Measurements from ENCODE around the gene DPP6. TPM values are rescaled to one million over a fixed set of nuclear protein-coding genes. Genes with fewer than 3 reads are reported as not detected.

DPP6 gene
- total RNA-seq, 1 donor from 2014 or later = not detected

DNA sequence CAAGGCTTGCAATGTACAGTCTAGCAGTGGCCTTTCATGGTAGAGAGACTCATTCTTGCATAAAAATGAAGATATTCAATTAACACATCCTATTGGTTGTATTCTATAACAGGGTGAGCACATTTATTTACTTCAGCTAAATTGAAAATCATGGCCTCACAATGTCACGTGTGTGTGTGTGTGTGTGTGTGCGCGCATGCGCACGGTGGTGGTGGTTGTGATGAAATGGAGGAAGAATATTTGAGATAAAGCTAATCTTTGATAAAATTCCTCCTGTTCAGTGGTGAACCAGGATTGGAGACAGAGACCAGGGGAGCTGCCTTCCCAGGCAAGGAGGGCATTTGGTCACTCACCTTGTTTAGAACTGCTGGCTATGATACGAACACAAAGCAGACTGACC is 199.8 kb downstream of the DPP6 start:
- intact Hi-C loops (cut with DNase I) = no loop called here
- H3K27me3 ChIP-seq = no peaks in the 10 kb centered on the region
- no peak for DNase-seq (ENCODE audit: low spot score in 2 of 2)
- H3K4me3 ChIP-seq = no peak overlapping the region
- TF ChIP-seq, protein P1, sequence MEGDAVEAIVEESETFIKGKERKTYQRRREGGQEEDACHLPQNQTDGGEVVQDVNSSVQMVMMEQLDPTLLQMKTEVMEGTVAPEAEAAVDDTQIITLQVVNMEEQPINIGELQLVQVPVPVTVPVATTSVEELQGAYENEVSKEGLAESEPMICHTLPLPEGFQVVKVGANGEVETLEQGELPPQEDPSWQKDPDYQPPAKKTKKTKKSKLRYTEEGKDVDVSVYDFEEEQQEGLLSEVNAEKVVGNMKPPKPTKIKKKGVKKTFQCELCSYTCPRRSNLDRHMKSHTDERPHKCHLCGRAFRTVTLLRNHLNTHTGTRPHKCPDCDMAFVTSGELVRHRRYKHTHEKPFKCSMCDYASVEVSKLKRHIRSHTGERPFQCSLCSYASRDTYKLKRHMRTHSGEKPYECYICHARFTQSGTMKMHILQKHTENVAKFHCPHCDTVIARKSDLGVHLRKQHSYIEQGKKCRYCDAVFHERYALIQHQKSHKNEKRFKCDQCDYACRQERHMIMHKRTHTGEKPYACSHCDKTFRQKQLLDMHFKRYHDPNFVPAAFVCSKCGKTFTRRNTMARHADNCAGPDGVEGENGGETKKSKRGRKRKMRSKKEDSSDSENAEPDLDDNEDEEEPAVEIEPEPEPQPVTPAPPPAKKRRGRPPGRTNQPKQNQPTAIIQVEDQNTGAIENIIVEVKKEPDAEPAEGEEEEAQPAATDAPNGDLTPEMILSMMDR (IDR thresholded peaks at IDR 0.05) = no peak
- no peak overlapping the region for H3K27ac ChIP-seq
- H3K9me3 ChIP-seq = no peaks in the 10 kb centered on the region
- no peaks in the 10 kb centered on the region for H3K36me3 ChIP-seq
- H3K4me1 ChIP-seq = no peaks in the 10 kb centered on the region

DNA sequence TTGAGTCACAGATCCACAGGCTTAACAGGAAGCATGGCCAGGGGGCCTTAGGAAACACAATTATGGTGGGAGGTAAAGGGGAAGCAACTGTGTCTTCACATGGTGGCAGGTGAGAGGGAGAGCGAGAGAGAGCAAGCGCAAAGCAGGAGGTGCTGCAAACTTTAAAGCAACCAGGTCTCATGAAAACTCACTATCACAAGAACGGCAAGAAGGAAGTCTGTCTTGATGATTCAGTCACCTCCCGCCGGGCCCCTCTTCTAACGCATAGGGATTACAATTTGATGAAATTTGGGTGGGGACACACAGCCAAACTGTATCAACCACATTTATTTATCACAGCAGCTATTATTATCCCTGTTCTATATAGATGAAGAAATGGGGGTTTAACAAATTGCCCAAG is 201.6 kb downstream of the DPP6 start:
- Histone ChIP-seq H3K4me3 (no peak overlapping the region), H3K4me1 (no peaks in the 10 kb centered on the region), H3K27ac (no peak overlapping the region), H3K36me3 (no peaks in the 10 kb centered on the region), H3K27me3 (no peaks in the 10 kb centered on the region), H3K9me3 (no peaks in the 10 kb centered on the region)
- TF ChIP-seq, protein P1 (IDR thresholded peaks at IDR 0.05) = no peak
- DNase-seq (ENCODE audit: low spot score in 2 of 2) = no peak
- intact Hi-C loops (cut with DNase I) = no loop called here

DNA sequence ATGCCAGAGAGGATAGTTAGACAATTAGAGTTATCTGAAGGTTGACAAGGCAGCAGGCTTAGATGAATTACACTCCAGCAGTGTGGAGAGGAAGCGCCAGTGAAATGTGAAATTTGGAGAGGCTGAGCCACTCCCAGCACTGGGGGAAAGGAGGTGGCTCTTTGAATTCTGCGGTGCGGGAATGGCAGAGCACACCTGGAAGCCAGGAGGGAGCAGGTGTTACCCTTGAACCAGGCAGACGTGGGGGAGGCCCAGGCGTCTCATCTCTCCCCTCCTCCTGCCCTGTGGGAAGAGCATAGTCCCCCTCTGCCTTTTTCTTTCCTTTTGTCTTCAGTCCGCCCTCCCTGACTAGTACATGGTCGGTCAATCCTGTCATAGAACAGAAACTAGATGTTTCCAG is 203.1 kb downstream of the DPP6 start:
- no peak overlapping the region for H3K27ac ChIP-seq
- H3K9me3 ChIP-seq = no peaks in the 10 kb centered on the region
- H3K4me3 ChIP-seq = no peak overlapping the region
- no peak for DNase-seq (ENCODE audit: low spot score in 2 of 2)
- intact Hi-C loops (cut with DNase I) = no loop called here
- TF ChIP-seq, protein P1 (IDR thresholded peaks at IDR 0.05) = no peak
- H3K27me3 ChIP-seq = no peaks in the 10 kb centered on the region
- H3K36me3 ChIP-seq = no peaks in the 10 kb centered on the region
- no peaks in the 10 kb centered on the region for H3K4me1 ChIP-seq

DNA sequence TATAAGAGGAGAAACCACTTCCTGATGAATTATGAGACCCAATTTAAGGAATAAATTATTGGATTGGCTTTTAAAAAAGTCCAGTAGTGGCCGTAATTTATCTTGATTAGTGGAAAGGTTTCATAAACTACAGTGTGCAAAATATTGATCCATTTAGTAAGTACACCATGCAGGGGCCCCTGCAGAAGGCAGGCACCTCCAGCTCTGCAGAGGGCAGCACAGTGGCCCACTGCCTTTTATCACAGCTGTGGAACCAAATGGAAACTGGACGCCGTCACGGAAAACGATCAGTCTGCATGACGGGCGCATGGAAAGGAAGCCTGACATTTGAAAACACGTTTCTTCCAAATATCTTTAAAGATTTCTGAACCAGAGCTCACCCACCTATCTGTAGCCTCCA is 204.0 kb downstream of the DPP6 start:
- Histone ChIP-seq H3K9me3 (no peaks in the 10 kb centered on the region), H3K27ac (no peak overlapping the region), H3K36me3 (no peaks in the 10 kb centered on the region), H3K4me1 (no peaks in the 10 kb centered on the region), H3K27me3 (no peaks in the 10 kb centered on the region), H3K4me3 (no peak overlapping the region)
- TF ChIP-seq, protein P1 (IDR thresholded peaks at IDR 0.05) = no peak
- intact Hi-C loops (cut with DNase I) = no loop called here
- DNase-seq (ENCODE audit: low spot score in 2 of 2) = no peak

DNA sequence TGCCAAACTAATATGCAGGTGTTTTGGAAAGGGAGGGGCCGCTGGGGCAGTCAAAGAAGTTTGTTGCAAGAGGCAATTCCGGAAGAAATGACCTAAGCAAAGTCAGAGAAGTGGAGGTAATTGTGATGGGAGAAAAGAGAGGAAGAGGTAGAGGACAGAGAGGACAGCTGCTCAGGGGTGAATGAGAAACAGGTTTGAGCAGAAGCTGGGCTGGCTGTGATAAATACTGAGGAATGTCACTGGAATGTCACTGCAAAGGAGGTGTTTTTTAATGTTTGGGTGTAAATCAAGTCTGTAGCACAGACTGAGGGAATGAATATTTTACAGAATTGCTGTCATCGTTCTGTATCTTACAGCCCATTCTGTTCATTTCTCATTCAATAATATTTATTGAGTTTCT is 207.2 kb downstream of the DPP6 start:
- no peak overlapping the region for H3K27ac ChIP-seq
- no peak for DNase-seq (ENCODE audit: low spot score in 2 of 2)
- no peaks in the 10 kb centered on the region for H3K9me3 ChIP-seq
- intact Hi-C loops (cut with DNase I) = no loop called here
- H3K4me3 ChIP-seq = no peak overlapping the region
- no peaks in the 10 kb centered on the region for H3K36me3 ChIP-seq
- H3K27me3 ChIP-seq = no peaks in the 10 kb centered on the region
- TF ChIP-seq, protein P1 (IDR thresholded peaks at IDR 0.05) = no peak
- no peaks in the 10 kb centered on the region for H3K4me1 ChIP-seq

DNA sequence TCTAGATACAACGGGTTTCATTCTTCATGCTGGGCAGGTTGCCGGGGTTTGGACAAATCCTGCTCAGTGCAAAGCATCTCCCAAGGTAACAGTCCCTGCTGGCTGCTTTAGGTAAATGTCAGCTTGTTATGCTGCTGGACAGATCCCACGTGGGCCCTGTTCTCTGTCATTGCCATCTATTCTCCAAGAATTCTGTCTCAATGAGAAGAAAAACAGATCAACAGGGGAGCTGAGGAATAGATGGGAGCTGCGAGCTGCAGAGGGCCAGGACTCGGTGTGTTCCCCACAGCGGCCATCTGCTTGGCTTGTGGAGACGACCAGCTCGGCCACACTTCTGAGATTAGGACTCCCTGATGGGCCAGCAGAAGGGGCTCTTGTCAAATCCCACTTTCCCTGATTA is 235.2 kb downstream of the DPP6 start:
- Histone ChIP-seq H3K27me3 (no peaks in the 10 kb centered on the region), H3K36me3 (no peaks in the 10 kb centered on the region), H3K4me1 (no peaks in the 10 kb centered on the region), H3K9me3 (no peaks in the 10 kb centered on the region), H3K4me3 (no peak overlapping the region), H3K27ac (no peak overlapping the region)
- no peak for DNase-seq (ENCODE audit: low spot score in 2 of 2)
- intact Hi-C loops (cut with DNase I) = no loop called here
- TF ChIP-seq, protein P1 (IDR thresholded peaks at IDR 0.05) = no peak
